Memory B cell (primary cell): Measurements from ENCODE around the gene CLPTM1L.

Source experiments
- ATAC-seq: fragments of 150-1000 bp; cut with Tn5 transposase; 2 replicates; pipeline ENCODE4 v1.10.0; 2021; ENCODE audit warnings: low read depth, mild to moderate bottlenecking, moderate library complexity
- DNase-seq, 2 donors: peaks; one replicate each; pipeline ENCODE4 v3.0.0; 2022; ENCODE audit warnings: low spot score in 2 of 2
- H3K27ac Mint-ChIP-seq: one replicate; pipeline ENCODE4 v1.8.0; 2022; ENCODE audit warnings: mild to moderate bottlenecking, moderate library complexity, mixed read lengths
- H3K27me3 Mint-ChIP-seq: one replicate; pipeline ENCODE4 v1.8.0; 2022; ENCODE audit warnings: mixed read lengths
- H3K36me3 Mint-ChIP-seq: one replicate; pipeline ENCODE4 v1.8.0; 2022; ENCODE audit warnings: mild to moderate bottlenecking, mixed read lengths
- H3K4me1 Mint-ChIP-seq: one replicate; pipeline ENCODE4 v1.8.0; 2022; ENCODE audit warnings: mixed read lengths
- H3K4me3 Mint-ChIP-seq: one replicate; pipeline ENCODE4 v1.8.0; 2022; ENCODE audit warnings: mild to moderate bottlenecking, moderate library complexity, mixed read lengths
- H3K9me3 Mint-ChIP-seq: one replicate; pipeline ENCODE4 v1.8.0; 2022; ENCODE audit warnings: mixed read lengths

Gene CLPTM1L

DNA sequence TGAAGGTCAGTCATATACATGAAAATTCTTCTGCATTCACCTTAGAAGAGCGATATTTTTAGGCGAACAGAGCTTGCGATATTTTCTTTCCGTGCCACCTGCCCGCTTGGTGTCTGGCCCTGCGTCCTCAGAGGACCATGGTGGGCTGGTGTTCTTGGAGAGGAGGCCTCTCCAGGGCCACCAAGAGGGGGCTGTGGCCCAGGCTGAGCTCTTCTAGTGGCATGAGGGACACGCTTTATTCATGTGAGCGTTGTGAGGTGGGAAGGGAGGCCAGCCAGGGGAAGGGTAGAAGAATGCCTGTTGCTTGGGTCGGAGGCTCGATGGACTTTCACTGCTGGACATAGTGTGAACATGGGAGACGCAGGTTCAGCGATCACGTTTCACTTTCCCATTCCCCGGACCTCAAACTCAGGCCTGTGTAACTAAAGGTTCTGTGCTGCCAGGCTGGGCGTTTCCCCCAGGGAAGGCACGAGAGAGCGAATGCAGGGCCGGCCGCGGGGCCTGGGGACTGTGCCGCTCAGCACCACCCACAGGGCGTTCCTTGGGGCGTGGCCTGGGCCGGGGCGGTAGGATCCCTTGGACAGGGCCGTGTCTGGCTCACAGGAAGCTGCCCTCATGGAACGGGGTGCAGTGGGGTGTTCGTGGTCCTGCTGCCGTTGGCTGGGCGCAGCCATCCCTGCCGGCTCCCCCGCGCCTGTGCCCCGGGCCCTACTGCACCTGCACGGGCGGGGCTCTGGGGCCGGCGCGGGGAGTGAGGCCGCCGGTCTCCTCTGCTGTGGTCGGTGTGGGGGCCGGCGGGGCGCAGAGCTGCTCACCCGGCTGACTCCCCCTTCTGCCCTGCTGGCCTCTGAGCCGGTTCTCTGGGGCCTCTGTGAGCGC is 40.7 kb upstream of the CLPTM1L start:
- H3K27ac Mint-ChIP-seq: peak overlapping the region; percentile 97
- ATAC-seq: peak; percentile 84
- H3K4me3 Mint-ChIP-seq: peak overlapping the region; percentile 97
- no peaks in the 10 kb centered on the region for H3K36me3 Mint-ChIP-seq
- H3K4me1 Mint-ChIP-seq: peaks cover 28% of the 10 kb centered on the region
- H3K9me3 Mint-ChIP-seq: peaks cover 7% of the 10 kb centered on the region
- H3K27me3 Mint-ChIP-seq: peaks cover 11% of the 10 kb centered on the region
- peak; percentile 84 to 86 for DNase-seq

DNA sequence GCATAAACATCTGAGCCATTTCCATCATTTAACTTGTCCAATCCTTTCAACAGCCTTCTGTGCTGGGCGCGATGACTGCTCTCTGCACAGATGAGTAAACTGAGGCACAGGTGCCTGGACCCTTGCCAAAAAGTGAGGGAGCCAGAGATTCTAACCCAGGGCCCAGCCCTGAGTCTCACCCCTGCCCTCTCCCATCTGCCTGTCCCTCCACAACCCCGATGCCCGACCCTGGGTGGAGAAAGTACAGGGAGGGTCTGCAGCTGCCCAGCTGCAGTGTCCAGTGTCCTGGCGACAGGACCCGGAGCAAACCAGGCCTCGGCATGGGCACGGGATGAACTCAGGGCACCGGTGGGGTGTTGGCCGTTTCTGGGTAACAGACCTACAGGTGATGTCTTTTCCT is 39.6 kb upstream of the CLPTM1L start:
- H3K4me3 Mint-ChIP-seq: no peak overlapping the region
- peaks cover 30% of the 10 kb centered on the region for H3K4me1 Mint-ChIP-seq

DNA sequence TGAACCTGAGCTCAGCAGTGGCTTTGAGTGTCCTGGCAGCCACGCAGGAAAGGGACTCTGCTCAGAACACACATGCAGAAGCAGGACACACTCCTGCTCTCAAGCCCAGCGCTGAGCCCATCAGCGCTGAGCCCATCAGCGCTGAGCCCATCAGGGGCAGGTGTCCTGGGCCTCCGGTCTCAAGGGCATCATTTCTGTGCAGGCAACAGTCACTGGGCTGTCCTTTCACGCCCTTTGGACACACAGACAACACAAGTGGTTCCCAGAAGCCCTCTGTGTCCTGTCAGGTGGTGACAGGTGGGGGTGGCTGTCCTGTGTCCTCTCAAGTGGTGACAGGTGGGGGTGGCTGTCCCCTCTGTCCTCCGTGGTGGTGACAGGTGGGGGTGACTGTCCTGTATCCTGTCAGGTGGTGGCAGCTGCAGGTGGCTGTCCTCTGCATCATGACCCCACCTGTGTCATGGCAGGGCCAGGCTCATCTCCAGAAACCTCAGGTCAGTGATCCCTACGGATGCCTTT is 39.0 kb upstream of the CLPTM1L start:
- no peak overlapping the region for H3K4me3 Mint-ChIP-seq
- DNase-seq (no peak), ATAC-seq (no peak)
- no peak overlapping the region for H3K27ac Mint-ChIP-seq
- H3K36me3 Mint-ChIP-seq: no peaks in the 10 kb centered on the region
- peaks cover 7% of the 10 kb centered on the region for H3K9me3 Mint-ChIP-seq
- peaks cover 8% of the 10 kb centered on the region for H3K27me3 Mint-ChIP-seq
- peaks cover 30% of the 10 kb centered on the region for H3K4me1 Mint-ChIP-seq

More for the DNA sequence above, 39.6 kb upstream of the CLPTM1L start:
- ATAC-seq (no peak), DNase-seq (no peak)
- Mint-ChIP-seq H3K27ac (no peak overlapping the region), H3K36me3 (no peaks in the 10 kb centered on the region), H3K27me3 (peaks cover 11% of the 10 kb centered on the region), H3K9me3 (peaks cover 7% of the 10 kb centered on the region)

DNA sequence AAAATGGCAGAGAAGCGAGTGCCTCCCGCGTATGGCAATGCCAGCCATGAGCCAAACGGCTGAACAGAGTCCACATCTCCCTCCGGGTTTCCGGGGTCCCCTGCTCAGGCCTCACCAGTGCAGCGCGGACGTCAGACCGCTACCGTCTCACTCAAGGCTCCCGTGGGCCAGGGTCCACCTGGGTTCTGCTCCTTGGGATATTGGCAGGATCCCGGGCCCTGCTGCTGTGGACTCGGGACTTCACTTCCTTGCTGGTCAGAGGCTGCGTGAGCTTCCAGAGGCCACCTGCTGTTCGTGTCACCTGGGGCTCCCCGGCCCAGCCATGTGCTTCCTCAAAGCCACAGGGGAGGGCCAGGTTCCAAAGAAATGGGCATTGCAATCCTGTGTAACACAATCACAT is 38.4 kb upstream of the CLPTM1L start:
- ATAC-seq (no peak), DNase-seq (no peak)
- peaks cover 3% of the 10 kb centered on the region for H3K27me3 Mint-ChIP-seq
- H3K36me3 Mint-ChIP-seq: no peaks in the 10 kb centered on the region
- peak overlapping the region; percentile 31 for H3K27ac Mint-ChIP-seq
- H3K4me1 Mint-ChIP-seq: peaks cover 25% of the 10 kb centered on the region
- peaks cover 2% of the 10 kb centered on the region for H3K9me3 Mint-ChIP-seq
- H3K4me3 Mint-ChIP-seq: no peak overlapping the region

DNA sequence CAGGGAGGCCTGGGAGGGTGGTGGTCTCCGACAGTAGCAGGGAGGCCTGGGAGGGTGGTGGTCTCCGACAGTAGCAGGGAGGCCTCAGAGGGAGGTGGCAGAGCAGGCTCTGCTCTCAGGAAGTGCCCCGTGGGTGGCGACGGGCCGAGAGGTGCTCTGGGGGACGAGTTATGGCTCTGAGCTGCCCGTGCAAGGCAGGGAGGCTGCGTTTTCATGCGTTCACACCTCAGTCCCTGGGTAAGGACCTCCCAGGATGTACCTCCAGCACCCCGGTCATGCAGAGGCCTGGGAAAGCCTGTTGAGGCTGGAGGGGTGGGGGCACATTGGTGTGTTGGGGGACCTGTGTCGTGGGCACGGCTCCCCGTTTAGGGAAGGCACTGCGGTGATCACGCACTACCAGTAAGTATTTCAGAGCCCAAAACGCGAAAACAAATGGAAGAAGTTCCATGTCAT is 37.4 kb upstream of the CLPTM1L start:
- Mint-ChIP-seq H3K4me1 (peaks cover 23% of the 10 kb centered on the region), H3K9me3 (no peaks in the 10 kb centered on the region), H3K36me3 (no peaks in the 10 kb centered on the region), H3K27ac (no peak overlapping the region), H3K27me3 (no peaks in the 10 kb centered on the region), H3K4me3 (no peak overlapping the region)
- no peak for ATAC-seq
- DNase-seq: no peak

DNA sequence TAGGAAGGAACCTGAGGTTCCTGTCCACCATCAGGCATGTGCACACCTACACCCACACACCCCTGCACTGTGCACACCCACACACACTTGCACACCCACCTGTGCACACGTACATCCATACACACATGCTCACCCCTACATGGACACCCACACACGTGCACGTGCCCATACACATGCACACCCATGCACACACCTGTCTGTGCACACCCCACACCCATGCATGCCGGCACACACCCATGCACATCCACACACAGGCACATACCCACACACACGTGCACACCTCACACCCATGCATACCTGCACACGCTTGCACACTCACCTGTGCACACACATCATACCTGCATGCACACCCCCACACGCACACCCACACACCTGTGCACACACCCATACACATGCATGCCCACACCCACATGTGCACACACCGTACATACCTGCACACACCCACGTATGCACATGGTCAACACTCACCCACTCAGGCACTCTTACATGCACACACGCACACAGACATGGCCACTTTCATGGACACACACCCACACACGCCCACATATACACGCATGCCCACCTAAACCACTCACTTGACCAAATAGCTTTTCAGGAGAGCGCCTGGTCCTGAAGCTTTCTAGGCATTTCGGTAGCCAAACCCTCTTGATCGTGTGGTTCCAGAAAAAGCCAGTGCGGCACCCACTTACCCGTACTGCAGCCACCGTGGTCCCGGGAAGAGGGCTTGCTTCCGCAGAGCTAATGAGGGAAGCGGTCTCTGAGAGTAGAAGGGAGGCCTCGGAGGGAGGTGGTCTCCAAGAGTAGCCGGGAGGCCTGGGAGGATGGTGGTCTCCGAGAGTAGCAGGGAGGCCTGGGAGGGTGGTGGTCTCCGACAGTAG is 36.7 kb upstream of the CLPTM1L start:
- no peak for DNase-seq
- H3K9me3 Mint-ChIP-seq: no peaks in the 10 kb centered on the region
- no peak overlapping the region for H3K27ac Mint-ChIP-seq
- no peaks in the 10 kb centered on the region for H3K36me3 Mint-ChIP-seq
- H3K4me3 Mint-ChIP-seq: peak overlapping the region; percentile 43
- no peak for ATAC-seq
- H3K27me3 Mint-ChIP-seq: no peaks in the 10 kb centered on the region
- H3K4me1 Mint-ChIP-seq: peaks cover 18% of the 10 kb centered on the region

DNA sequence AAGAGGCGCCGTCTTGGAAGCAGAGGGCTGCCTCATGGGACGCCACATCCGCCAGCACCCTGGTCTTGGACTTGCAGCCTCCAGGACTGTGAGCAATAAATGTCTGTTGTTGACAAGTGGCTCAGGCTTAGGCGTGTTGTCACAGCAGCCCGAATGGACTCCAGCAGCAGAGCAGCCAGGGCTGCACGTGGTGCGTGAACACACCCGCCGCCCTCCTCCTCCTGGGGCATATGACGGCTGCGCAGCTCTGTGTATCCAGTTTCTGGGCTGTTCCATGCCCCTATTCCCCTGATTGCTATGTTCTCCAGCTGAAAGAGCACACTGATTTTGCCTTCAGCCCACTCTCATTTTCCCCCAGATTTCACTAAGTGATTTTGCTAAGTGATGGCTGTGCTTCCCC is 36.0 kb upstream of the CLPTM1L start:
- H3K9me3 Mint-ChIP-seq: no peaks in the 10 kb centered on the region
- no peak overlapping the region for H3K27ac Mint-ChIP-seq
- peak overlapping the region; percentile 43 for H3K4me3 Mint-ChIP-seq
- no peak for ATAC-seq
- H3K4me1 Mint-ChIP-seq: peaks cover 16% of the 10 kb centered on the region
- no peak for DNase-seq
- no peaks in the 10 kb centered on the region for H3K36me3 Mint-ChIP-seq
- no peaks in the 10 kb centered on the region for H3K27me3 Mint-ChIP-seq

DNA sequence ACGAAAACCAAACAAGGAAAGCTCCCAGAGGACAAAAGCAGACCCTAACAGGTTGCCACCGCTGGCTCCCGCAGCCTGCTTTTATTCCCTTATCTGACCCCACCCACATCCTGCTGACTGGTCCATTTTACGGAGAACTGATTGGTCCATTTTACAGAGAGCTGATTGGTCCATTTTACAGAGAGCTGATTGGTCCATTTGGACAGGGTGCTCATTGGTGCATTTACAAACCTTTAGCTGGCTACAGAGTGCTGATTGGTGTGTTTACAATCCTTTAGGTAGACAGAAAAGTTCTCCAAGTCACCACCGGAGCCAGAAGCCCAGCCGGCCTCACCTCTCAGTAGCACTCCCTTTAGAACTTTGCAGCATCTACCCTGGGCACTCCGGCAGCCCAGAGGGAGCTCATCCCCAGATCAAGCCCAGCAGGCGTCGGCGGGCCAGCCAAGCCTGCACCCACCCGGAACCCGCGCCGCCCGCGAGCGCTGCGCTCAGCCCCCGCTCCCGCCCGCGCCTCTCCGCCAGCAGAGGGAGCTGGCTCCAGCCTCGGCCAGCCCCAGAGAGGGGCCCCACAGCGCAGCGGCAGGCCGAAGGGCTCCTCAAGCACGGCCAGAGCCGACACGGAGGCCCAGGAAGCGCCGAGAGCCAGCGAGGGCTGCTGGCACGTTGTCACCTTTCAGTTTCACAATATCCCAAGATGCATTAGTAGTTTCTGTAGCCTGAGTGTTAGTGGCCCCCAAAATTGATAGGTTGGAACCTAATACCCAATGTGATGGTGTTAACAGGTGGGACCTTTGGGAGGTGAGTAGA is 35.3 kb upstream of the CLPTM1L start:
- Mint-ChIP-seq H3K4me1 (peaks cover 12% of the 10 kb centered on the region), H3K27me3 (no peaks in the 10 kb centered on the region), H3K27ac (no peak overlapping the region), H3K9me3 (no peaks in the 10 kb centered on the region), H3K4me3 (peak overlapping the region; percentile 85), H3K36me3 (no peaks in the 10 kb centered on the region)
- peak; percentile 72 to 75 for DNase-seq
- ATAC-seq: peak; percentile 95

DNA sequence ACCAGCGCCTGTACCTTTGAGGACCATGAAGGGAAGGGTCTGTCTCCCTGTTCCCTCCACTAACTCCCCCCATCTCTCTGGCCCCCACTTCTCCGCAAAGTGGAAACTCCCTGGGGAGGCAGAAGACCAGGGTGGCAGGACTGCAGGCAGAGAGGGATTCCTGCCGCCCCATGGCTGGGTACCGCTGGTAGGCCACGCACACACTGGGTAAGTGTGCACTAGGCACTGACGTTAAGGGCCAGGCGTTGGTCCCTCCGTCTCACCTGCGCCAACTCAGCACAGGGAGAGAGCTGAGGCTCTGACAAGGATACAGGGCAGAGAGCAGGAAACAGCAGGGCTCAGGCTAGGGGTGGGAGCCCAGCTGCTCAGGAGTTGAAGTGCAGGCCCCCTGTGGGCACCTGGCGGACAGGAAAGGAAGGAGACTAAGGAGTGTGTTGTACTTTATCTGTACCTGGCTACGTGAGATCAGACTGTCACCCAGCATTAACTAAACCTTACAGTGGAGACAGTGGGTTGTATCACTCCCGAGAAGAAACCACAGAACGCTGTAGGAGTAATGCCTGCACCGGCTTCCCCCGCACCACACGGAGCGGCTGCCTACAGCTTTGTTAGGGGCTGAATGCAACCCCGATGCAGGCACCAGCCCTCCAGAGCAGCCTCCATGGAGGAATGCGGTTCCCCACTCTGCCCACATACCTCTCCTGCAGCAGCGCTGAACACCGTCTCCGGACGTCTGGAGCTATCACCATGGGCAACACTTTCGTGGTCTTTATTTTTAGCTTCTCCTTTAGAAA is 34.2 kb upstream of the CLPTM1L start:
- no peak for ATAC-seq
- H3K4me3 Mint-ChIP-seq: no peak overlapping the region
- H3K36me3 Mint-ChIP-seq: no peaks in the 10 kb centered on the region
- H3K4me1 Mint-ChIP-seq: peaks cover 16% of the 10 kb centered on the region
- no peak for DNase-seq
- no peak overlapping the region for H3K27ac Mint-ChIP-seq
- no peaks in the 10 kb centered on the region for H3K27me3 Mint-ChIP-seq
- no peaks in the 10 kb centered on the region for H3K9me3 Mint-ChIP-seq

DNA sequence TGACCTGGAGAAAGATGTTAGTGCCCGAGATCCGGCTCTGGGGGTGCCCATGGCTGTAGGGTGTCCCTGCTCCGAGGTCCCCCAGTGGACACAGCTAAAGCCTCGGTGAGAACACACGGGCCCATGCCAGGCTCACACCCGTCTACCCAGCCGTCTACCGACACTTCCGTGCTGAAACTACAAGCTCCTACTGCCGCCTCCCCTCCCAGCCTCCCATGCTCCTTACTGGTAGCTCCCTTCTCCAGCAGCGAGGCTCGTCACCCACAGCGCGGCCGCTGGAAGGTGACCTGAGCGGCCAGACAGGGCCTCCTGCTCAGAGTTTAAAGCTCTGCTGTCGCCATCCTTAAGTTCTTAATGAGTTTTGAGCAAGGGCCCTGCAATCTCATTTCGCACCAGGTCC is 33.2 kb upstream of the CLPTM1L start:
- Mint-ChIP-seq H3K4me3 (no peak overlapping the region), H3K36me3 (no peaks in the 10 kb centered on the region), H3K9me3 (no peaks in the 10 kb centered on the region), H3K27me3 (no peaks in the 10 kb centered on the region), H3K4me1 (peaks cover 18% of the 10 kb centered on the region), H3K27ac (no peak overlapping the region)
- DNase-seq (no peak), ATAC-seq (no peak)

DNA sequence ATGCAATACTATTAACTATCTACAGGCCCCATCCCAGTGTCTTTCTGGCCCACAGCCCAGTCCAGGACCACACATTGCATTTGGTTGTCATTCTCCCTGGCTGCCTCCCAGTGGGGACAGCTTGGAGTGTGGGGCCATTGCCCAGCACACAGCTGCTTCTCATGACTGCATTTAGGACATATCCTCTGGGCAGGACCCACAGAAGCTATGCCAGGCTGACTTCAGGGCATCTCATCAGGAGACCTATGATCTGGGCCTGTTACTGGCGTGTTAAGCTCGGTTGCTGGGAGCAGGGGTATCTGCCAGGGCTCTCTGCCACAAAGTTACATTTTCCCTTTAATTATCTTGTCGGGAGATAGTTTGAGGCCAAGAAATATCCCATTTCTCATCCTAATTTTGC is 32.1 kb upstream of the CLPTM1L start:
- peaks cover 26% of the 10 kb centered on the region for H3K4me1 Mint-ChIP-seq
- H3K4me3 Mint-ChIP-seq: no peak overlapping the region
- H3K36me3 Mint-ChIP-seq: no peaks in the 10 kb centered on the region
- H3K9me3 Mint-ChIP-seq: no peaks in the 10 kb centered on the region
- H3K27me3 Mint-ChIP-seq: no peaks in the 10 kb centered on the region
- no peak for ATAC-seq
- H3K27ac Mint-ChIP-seq: no peak overlapping the region
- no peak for DNase-seq

DNA sequence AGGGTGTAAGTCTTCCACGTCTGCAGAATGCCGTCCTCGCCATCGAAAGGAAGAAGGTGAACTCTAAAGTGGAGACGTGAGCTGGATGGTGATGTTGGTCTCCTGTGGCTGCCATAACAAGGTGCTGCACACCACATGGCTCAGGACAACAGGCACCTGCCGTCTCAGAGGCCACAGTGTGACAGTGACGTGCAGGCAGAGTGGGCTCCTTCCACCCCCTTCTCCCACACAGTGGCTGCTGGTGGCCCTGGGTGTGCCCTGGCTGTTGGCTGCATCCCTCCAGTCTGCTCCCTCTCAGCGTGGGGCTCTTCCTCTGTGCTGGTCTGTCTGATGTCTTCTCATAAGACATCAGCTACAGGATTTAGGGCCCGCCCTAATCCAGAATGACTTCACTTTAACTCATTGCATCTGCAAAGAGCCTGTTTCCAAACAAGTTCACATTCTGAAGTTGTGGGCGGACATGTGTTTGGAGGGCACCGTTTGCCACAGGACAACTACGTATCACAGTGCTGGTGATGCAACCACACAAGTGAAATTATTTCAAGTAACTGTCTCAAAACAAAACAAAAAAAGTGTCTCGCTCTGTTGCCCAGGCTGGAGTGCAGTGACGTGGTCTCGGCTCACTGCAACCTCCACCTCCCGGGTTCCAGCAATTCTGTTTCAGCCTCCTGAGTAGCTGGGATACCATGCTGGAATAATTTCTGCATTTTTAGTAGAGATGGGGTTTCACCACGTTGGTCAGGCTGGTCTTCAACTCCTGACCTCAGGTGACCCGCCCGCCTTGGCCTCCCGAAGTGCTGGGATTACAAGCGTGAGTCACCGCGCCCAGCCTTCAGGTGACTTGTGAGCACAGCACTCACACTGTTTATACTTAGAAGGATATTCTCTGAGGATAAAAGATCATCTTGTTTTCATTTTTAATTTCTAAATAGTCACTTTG is 31.2 kb upstream of the CLPTM1L start:
- no peaks in the 10 kb centered on the region for H3K27me3 Mint-ChIP-seq
- H3K4me3 Mint-ChIP-seq: no peak overlapping the region
- DNase-seq (no peak), ATAC-seq (no peak)
- H3K27ac Mint-ChIP-seq: no peak overlapping the region
- H3K9me3 Mint-ChIP-seq: no peaks in the 10 kb centered on the region
- peaks cover 27% of the 10 kb centered on the region for H3K4me1 Mint-ChIP-seq
- no peaks in the 10 kb centered on the region for H3K36me3 Mint-ChIP-seq
